Bone marrow (tissue), 2 donors: ENCODE measurements around the gene GPR157.
"Not testable (repeated sequence)": the region's sequence is repeated elsewhere in the genome, so short reads cannot be mapped to it uniquely, and the experiment has no call there.

Source experiments
- DNase-seq, 2 donors: peaks; one replicate each; lab custom pipeline; 2025; lab: John Stamatoyannopoulos, UW

Gene GPR157

DNA sequence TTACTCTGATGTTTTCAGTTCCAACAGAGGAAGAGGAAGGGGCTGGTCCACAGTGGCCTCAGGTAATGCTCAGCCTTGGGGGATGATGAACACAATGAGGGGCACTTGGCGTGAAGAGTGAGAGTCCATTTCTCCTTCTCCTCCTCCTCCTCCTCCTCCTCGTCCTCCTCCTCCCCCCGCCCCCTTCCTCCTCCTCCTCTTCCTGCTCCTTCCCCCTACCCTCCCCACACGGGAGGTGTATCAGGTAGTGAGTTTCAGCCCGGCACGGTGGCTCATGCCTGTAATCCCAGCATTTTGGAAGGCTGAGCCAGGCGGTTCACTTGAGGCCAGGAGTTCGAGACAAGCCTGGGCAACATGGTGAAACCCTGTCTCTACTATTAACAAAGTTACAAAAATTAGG, 17.3 kb upstream of the GPR157 start:
- DNase-seq, result no peak

DNA sequence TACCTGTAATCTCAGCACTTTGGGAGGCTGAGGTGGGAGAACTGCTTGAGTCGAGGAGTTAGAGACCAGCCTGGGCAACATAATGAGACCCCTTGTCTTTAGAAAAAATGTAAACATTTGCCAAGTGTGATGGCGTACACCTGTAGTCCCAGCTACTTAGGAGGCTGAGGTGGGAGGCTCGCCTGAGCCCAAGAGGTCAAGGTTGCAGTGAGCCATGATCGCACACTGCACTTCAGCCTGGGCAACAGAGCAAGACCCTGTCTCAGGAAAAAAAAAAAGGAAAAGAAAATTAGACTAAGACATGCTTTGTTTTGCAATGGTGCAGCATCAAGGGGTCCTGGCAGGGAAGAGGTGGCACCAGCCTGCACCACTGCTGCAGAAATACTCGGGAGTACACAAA, 16.8 kb upstream of the GPR157 start:
- DNase-seq, result no peak

DNA sequence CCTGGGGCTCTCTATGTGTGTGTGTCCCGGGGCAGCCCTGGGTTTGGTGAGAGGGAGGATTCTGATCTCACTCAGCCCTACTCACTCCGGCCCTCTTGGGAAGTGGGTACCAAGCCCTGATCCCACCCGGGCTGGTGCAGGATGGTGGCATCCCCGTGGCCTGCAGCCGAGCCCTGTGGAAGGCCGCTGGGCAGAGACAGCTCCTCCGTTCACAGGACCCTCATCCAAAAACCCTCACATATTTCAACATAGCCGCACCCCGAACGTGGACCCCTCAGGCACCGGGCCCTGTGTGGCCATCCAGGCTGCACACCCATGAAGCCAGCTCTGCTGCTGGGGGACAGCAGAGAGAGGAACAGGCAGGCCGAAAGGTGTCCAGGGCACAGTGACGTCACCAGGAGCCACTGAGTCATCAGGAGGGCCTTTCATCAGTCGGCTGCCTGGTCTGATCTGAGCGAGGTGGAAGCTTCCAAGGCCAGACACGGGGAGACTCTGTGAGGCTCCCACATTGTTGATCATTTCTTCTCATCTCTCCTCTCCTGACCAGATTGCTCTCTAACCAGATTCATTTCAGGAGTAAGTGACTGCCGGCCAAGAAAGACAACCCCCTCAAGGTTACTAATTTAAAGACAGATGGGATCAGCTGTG, 16.2 kb upstream of the GPR157 start:
- no peak for DNase-seq

DNA sequence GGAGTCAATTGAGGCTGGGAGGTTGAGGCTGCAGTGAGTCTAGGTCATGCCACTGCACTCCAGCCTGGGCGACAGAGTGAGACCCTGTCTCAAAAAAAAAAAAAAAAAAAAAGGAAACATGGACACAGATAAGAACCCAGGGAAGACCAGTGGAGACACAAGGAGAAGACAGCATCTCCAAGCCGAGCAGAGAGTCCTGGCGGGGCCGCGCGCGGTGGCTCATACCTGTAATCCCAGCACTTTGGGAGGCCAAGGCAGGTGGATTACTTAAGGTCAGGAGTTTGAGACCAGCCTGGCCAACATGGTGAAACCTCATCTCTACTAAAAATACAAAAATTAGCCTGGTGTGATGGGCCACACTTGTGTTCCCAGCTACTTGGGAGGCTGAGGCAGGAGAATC, 15.6 kb upstream of the GPR157 start:
- DNase-seq, result not testable (repeated sequence)

DNA sequence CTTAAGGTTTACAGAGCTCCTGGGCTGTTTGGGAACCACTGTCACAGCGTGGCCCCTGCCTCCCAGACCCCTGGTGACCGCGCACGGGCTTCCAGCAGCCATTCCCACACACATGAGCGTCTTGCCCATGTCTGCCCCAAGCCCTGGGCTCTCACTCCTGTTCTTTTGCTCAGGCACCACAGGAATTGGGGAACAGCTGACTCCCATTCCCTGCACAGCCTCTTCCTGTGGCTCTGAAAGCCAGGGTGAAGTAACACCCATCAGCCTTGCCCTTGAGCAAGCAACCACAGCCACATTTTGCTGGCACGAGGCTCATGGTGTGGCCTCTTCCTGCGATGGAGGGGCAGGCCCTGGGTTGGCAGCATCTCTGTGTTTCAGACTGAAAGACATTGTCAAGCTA, 14.3 kb upstream of the GPR157 start:
- DNase-seq, result peak in 1 of 2 donors; percentile 12

DNA sequence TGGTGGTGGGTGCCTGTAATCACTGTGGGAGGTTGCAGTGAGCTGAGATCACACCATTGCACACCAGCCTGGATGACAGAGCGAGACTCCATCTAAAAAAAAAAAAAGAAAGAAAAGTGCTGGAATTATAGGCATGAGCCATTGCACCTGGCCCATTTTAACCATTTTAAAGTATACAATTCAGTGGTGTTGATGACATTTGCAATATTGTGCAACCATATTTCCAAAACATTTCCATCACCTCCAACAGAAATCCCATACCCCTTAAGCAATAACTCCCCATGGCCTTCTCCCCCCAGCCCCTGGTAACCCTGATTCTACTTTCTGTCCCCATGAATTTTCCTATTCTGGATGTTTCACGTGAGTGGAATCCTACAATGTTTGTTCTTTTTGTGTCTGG, 11.0 kb upstream of the GPR157 start:
- no peak for DNase-seq

DNA sequence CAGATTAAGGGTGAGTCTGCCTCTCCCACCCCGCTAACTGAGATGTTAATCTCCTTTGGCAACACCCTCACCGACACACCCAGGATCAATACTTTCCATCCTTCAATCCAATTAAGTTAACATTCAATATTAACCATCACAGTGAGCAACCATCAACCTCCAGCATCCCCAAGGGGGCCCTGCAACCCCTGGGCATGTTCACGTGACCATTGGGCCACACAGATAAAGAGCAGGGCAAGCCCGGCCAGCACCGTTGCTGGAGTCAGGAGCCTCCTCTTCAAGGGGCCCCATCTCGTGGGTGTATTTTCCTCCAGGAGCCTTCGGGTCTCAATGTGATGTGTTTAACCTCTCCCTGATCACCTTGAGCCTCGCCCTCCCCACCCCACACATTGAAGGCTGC, 8.0 kb upstream of the GPR157 start:
- no peak for DNase-seq

DNA sequence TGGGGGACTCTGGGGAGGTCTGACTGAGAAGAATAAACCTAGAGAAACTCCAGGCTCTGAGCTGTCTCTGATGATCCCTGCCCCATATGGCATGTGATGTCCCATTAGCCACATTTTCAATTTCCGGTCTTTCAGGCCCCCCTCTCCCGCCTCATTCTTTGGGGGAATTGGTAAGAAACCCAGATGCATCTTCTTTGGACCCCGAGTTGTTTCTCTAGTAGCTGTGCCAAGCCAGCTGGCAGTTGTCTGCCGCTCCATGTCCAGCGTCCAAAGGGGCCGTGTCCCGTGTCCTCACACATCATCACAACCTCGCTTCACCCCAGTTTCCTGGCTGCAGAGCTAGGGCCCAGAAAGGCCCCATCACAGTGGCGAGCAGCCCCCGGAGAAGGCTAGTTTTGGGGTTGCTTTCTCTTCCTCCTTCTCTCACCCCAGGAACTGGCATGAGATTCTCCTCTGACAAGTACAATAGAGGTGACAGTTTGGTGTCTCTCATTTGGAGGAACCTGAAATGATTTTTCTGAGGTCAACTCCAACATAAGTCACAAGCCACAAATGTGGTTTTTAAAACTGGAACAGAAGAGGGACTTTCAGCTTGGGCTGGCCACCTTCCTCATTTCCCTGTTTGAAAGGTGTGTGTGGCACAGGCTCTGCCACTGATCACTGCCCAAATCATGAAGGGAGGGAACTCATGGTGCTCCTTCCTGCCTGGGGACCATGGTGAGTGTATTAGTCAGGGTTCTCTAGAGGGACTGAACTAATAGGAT, 6.4 kb upstream of the GPR157 start:
- DNase-seq, result no peak

DNA sequence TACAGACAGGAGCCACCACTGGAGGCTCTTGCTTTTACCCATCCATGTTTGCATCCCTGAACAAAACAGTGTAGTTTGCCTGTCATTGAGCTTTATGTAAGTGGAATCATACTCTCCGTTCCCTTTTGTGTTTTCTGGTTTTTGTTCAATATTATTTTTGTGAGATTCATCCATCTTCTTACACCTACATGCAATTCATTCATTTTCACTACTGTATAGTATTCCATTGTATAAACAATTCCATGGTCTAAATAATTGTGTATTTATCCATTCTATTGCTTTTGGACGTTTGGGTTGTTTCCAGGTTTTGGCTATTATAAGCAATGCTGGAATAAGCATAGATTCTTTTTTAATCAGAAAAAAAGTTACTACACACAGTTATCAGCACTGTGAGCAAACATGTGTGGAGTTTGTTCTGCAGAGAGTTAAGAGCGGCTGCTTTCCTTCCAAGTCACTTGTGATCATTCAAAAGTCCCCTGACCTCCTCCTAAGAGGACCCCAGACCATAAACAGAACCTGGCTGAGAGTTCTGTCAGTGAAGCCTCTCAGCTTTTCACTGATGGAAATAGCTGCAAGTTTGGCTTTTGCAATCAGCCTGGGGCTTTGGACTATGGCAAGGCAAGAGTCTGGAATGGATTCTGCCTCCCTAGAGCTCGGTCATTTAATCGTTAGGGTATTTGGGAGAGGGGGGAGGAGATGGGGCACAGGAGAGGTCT, 5.1 kb upstream of the GPR157 start:
- DNase-seq, result no peak

DNA sequence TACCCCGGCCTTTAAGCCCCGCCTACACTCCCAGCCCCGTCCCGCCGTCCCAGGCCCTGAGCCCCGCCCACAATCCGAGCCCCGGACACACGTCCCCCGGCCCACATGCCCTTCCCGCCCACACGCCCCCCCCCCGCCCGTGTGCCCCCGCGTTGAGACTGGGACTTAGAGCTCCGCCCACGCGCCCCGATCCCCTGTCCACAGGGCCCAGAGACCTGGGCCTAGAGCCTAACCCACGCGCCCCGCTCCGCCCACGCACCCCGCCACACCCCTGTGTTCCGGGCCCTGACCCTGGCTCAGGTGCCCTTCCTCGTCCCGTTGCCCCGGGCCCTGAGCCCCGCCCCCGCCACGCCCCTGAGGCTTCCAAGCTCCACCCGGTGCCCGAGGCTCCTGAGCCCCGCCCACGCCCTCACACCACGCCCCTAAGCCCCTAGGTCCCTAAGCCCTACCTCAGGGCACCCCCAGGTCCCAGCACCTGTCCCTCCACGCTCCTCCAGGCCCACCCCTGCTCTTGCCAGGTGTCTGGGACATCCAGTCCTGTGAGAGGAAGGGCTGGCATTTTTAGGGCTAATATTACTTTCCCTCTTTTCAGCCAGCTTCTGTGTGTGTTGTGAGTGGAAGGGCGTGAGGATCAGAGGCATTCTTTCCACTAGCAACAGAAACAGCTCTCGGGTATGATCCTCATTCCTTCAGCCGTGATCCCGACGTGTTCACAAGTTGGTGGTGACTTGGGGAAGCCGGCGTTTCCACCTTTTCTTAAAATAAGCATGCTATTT, 552 bp upstream of the GPR157 start:
- peak; percentile 34 to 68 for DNase-seq

DNA sequence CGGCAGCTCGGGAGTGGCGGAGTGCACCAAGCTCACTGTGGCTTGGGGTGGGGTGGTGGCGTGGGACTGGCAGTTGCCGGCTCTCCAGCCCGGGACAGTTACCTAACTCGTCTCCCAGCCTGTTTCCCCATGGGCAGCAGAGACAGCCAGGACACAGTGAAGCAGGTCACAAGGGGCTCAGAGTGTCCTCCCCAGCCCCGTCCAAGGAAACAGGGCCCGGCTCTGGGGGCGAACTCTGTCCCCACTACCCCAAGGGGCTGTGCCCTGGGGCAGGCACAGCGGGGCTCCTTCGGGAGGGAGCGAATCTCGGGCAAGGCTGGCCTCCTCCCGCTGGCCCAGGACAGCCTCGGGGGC, 759 bp downstream of the GPR157 start:
- peak in 1 of 2 donors; percentile 54 for DNase-seq

DNA sequence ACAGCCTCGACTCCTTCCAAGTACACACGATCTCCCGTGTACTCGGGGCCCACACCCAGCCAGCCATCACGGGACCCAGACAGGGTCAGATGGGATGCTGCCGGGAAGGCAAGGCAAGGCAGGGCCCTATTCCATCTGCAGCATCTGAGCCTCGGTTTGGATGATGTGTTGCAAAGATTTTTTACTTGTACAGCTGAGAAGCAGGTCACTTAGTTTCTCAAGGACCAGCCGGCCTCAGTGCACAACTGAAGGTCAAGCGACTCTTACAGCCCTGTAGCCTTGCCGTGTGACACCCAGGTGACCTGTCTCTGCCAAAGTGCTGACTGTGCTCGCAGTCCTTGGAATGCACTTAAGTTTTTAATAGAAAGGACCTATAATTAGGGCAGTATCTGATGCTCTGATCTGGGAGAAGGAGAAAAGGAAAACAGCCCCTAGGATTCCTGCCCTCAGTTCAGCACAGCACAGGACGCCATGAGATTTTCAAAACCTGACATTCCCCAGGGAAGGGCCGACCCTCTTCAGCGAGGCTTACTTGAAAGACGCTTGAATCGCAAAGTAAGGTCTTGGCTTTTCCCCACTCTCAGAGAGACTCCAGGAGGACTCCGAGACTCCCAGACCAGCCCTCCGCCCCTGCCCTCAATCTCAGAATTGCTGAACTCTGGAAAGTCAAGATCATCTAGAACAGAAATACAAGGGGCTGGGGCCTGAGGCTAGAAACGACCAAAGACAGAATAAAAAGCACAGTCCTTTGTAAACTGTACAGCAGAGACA, 1.3 kb downstream of the GPR157 start:
- no peak for DNase-seq

DNA sequence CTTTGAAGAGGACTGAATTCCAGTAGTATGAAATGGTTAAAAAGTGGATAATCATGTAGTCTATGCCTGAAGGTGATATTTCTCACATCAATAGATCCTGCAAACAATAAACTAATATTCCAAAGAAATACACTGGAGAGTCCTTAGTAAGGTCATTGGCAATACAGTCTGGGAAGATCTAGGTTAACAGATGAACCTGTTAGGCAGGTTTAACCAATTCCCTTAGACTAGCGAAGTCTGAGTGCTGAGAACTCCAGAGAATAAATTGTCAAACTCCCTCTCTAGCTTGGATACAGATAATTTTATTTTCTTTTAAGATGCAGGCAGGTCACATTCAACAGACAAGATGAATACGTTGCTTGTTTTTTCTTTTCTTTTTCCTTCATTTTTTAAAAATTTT, 2.4 kb downstream of the GPR157 start:
- DNase-seq, result no peak

DNA sequence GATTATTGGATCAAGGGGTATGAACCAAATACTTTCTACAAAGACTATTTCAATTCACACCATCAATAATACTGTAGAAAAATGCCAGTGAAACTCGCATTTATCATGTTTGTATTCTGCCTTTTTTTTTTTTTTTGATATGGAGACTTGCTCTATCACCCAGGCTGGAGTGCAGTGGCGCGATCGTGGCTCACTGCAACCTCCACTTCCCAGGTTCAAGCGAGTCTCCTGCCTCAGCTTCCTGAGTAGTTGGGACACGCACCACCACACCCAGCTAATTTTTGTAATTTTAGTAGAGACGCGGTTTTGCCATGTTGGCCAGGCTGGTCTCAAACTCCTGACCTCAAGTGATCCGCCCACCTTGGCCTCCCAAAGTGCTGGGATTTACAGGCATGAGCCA, 3.1 kb downstream of the GPR157 start:
- DNase-seq, result not testable (repeated sequence)

DNA sequence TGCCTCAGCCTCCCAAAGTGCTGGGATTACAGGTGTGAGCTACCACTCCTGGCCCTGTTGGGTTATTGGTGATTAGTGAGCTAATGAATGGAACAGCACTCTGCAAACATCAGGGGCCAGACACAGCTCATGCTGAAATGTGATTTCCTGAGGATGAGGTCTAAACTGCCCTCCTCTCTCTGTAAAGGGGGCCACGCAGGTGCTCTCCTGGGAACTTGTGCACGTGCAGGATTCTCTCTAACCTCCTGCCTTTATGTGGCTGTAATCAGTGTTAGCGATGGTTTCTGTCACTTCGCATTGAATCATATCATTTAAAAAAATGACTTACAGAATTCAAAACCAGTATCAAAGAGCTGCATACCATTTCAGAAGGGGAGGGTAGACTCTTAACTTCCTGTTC, 3.6 kb downstream of the GPR157 start:
- DNase-seq, result no peak

DNA sequence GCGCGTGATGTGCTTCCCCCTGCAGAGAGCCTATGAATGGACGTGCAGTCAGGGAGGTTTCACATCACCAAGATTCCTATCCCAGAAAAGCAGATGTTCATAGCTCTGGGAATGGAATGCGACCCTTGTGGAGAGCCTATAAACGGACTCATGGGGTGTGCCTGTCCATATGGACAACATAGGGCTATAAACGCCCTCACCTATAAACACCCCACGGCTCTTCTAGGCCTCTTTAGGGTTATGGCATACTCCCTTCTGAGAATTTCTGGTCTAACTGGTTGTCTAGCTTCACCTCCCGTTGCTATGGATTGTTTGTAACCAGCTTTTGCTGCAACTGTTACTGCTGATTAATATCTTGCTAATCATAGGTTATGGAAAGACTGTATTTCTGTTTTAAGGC, 4.5 kb downstream of the GPR157 start:
- not testable (repeated sequence) for DNase-seq

DNA sequence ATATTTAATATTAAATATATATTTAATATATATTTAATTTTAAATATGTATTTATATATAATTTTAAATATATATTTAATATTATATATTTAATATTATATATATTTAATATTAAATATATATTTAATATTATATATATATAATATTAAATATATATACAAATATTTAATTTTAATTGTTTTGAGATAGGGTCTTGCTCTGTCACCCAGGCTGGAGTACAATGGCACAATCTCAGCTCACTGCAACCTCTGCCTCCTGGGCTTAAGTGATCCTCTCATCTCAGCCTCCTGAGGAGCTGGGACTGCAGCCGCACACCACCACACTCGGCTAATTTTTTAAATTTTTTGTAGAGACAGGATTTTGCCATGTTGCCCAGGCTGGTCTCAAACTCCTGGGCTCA, 5.2 kb downstream of the GPR157 start:
- not testable (repeated sequence) for DNase-seq

DNA sequence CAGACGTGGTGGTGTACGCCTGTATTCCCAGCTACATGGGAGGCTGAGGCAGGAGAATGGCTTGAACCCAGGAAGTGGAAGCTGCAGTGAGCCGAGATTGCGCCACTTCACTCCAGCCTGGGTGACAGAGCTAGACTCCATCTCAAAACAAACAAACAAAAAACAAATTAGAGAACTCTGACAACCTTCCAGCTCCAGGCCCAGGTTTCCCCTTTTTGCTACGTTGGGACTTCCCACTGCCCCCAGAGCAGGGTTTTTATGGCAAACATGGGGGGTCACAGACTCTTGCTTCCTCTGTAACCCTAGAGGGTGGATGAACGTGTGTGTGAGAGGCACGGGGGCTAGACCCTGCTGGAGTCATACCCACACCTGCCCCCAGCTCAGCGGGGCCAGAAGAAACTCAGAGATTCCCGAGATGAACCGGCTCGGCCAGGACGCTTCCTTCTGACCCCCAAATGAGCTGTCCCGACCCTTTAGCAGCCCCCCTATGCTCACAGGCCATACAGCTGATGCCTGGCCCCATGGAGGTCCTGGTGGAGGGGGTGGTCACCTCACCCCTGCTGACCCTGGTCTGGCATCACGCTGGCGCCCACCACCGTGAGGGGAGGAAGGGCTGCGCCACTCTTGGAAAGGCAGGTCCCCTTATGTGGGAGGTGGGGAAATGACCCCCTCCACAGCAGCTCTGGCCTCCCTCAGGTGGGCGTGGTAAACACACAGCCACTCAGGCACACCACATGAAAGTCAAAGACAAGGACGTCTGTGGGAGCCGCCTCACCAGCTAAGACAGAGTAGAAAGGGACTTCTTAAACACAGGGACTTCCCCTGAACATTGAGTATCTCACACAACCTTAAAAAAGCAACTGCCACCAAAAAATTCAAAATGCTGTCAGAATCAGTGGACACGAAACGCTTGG, 7.1 kb downstream of the GPR157 start:
- no peak for DNase-seq

DNA sequence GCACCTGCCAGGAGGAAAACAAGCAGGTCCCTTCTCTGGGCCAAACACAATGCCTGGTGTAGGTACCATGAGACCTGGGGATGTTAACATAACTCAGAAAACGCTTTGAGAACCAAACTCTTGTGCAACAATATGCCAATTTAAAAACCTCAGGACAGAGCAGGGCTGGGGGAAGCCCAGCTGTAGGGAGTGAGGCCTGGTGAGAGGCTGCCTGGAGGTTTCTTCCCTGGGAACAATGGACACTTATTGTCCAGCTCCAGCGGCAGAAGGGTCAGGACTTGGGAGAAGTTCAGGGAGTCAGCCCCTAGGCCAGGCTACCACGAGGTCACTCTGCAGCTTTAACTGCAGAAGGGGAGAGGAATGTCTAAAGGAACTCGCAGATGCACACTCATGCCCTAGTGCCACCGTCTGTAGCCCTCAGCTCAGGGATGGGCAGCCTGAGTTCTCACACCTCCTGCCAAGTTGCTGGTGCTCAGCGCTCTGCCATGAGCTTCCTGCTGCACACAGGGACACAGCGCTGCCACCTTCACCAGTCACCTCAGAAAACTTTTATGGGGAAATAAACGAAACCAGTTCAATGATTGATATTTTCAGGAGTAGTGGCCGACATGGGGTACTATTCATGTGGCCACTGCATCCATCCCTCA, 8.5 kb downstream of the GPR157 start:
- DNase-seq, result no peak

DNA sequence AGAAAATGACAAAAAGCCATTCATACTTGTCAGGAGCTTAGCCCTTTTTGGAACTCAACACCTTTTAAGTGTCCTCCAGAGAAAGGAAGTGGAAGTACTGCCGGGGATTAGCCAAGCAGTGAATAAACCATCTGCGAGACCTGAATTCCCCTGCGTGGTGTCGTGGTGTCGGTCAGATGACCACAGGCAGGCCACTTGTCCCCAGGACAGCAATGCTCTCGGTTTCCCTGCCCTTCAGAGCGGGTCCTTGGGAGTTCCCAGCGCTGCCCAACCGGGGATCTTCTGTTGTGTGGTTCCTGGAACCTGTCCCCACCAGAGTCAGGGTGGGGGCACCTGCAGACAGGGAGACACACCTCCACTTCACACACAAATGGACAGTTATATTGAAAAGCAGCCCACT, 9.2 kb downstream of the GPR157 start:
- DNase-seq, result no peak
